AG09319 (cell line): ENCODE results near the gene CYFIP2.

ENCODE experiments used
- DNase-seq: peaks from one replicate; pipeline ENCODE4 v3.0.0-alpha.2; 2010; ENCODE audit warnings: low read depth; ENCODE audit errors: extremely low read depth
- CTCF ChIP-seq: IDR thresholded peaks from 2 replicates; pipeline ENCODE4 v1.5.1; 2011; ENCODE audit warnings: low read depth, mild to moderate bottlenecking, inconsistent platforms, low read length, moderate library complexity

Gene CYFIP2

GRCh38 chr5:157259699-157260098 lies 6.2 kb upstream of the CYFIP2 start:
- TF ChIP-seq CTCF: no peak
- DNase-seq: no peak

GRCh38 chr5:157263496-157264090 lies 2.3 kb upstream of the CYFIP2 start:
- DNase-seq: no peak
- TF ChIP-seq CTCF: no peak

GRCh38 chr5:157266286-157267007 lies 524 bp downstream of the CYFIP2 start:
- no peak for TF ChIP-seq CTCF
- no peak for DNase-seq

GRCh38 chr5:157267025-157267424 lies 1.1 kb downstream of the CYFIP2 start:
- TF ChIP-seq CTCF: no peak
- DNase-seq: no peak

- DNase-seq: no peak
These were observed 2.0 kb downstream of the CYFIP2 start for GRCh38 chr5:157267761-157268480.

GRCh38 chr5:157269165-157269671 lies 3.3 kb downstream of the CYFIP2 start:
- no peak for DNase-seq
- no peak for TF ChIP-seq CTCF

More at GRCh38 chr5:157267761-157268480, 2.0 kb downstream of the CYFIP2 start:
- TF ChIP-seq CTCF: no peak
